GM21360 (cell line): ENCODE data around the gene SECISBP2L.
A peak's percentile ranks its signal among the peaks of the same experiment; 100 is the strongest.

ENCODE experiments used
- ATAC-seq: cut with Tn5 transposase; IDR thresholded peaks from one replicate; pipeline ENCODE4 v1.9.1; 2021; ENCODE audit warnings: mild to moderate bottlenecking, moderate library complexity; ENCODE audit not compliant: unreplicated experiment

Gene SECISBP2L

DNA sequence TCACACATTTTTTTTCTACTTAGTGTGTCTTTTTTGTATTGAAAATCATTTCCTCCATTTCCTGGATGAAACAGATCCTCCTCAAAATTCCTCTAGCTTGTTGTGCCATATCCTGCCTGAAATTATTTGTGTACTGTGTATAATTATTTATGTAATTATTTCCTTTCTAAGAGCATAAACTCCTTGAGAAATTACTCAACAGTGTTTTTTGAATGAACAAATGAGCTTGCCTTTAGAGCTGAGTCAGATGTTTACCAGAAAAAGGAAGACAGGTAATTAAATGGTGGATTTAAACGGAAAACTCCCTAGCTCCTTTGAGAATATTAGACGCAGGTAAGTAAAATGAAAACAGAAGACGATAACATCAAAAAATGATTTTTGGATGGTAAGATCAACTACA lies 13.2 kb upstream of the SECISBP2L start:
- no peak for ATAC-seq

DNA sequence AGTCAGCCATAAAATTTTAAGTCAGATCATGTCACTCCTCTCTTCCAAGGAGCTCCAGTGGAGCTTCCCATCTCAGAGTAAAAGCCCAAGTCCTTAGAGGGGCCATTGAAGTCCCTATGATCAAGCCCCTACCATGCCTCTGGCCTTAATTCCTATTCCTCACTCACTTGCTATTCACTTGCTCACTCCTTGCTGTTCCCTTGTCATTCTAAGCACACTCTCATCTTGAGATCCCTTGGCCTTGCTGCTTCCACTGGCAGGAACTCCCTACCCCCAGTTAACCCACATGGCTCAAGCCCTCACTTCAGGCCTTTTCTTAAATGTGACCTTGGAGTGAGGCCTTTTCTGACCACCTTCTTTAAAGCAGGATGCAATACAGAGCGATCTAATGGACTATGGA lies 12.3 kb upstream of the SECISBP2L start:
- ATAC-seq: no peak

DNA sequence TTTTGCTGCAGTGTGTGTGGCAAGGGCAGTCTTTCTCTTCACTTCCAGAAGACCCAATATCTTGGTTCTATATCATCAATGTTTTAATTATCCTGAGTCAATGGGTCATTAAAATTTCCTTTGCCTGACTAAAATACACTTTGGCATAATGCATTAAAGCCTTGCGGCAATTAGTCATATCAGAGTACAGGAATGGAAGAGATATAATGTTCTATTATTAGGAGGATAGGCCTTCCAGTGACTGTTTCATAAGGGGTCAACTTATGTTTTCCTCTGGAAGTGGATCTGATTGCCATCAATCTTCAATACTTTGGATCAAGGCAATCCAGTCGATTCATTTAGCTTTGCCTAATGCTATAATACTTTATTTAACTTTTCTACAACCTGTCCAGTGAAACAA lies 9.4 kb upstream of the SECISBP2L start:
- ATAC-seq: no peak

DNA sequence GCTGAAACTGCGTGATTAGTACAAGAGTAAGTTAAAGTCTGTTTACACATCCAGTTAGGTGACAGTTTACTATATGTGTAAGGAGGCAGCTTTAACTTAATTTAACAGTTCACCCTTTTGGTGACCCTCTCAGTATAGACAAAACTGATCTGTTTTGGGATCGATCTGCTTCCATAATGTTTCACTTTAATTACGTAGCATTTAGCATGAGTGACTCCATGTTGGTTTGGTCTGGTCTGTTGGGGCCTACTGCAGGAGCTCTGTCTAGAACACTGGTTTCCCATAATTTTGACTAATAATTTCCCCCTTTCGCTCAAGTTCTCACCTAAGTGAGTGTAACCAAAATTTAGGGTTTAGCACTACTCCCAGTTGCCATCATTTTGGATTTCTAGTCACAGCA lies 6.4 kb upstream of the SECISBP2L start:
- no peak for ATAC-seq

DNA sequence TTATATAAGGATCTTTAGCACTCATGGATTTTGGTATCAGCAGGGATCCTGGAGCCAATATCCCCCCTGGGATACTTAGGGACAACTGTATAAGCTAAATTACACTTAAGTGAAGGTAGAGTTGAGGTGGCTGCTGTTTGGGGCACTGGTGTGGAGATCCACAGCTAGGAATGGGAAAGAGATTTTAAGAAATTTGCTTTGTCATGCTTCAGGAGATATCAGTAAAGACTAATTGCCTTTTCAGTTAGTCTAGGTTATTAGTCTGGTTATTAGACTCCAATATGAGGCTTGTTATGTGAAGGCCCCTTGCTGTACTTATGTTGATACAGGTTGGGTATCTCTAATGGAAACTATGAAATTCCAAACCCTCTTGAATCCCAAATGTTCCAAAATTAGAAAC lies 1.2 kb upstream of the SECISBP2L start:
- ATAC-seq: no peak

DNA sequence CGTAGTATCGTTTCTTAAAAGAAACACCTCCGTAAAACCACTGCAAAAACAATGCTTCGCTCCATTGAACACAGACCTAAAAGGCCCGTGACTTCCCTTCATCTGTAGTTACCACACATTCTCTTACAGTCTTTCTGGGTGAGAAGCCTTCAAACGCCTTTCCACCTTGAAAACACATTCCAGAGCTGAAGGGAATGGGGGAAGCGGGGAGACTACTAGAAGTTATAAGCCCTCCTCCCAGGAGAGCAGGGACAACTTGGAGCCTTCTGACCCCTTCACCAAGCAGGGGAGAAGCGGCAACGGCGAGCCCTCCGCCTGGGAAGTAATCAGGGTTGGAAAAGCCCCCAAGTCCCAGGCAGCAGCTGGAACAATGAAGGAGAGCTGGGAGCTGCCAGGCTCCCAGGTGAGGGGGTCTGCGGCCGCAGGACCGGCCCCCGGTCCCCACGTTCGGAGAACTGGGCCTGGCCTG lies 461 bp downstream of the SECISBP2L start:
- peak; percentile 31 for ATAC-seq

DNA sequence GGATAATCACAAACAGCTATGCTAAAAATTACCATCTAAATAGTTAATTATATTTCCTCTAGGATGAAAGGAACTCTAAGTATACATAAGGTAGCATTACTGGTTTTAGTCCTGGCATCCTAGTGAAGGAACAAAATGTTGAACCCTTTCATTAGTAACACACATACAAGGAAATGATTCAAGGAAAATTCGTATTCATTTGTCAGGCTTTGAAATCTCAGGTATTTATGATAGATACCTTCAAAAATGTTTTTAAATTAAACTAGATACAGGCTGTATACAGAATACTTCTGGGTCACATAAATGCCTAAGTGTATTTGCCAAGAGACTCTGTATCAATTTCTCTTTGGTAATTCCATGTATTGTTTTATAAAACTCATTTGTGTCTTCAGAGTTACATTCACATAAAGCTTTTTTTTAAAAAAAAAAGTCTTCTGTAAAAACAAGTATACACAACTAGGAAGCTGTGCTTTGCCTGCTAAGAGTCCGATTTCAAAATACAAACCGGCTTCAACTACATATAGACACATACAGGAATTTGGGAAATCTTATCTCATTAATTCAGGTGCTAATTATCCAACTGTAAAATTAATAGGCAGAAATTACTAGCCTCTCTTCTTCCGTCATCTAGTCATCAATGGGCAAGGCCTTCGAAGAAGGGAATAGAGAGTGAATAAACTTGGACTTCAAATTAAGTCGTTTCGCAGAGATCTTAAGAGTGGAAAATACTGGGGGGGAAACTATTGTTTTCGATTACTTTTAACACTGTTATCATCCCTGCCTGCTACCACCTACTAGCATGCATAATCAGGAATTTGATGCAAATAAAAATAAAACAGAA lies 1.3 kb downstream of the SECISBP2L start:
- ATAC-seq: no peak

DNA sequence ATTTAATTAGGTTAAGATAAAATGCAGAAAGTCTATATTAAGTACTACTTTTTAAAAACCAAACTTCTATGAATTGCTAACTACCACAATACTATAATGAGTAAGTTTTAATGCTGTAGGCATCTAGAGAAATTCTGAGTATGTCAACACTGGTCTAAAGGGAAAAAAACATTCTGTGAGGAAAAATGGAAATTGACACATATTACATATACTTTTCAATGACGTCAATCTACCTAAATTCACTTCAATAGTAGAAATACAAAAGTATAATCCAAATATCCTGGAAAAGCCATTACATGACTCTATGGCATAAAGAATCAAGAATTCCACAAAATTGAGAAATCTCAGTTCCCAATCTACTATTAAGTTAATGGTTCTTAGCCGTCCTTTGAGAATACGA lies 2.2 kb downstream of the SECISBP2L start:
- no peak for ATAC-seq

DNA sequence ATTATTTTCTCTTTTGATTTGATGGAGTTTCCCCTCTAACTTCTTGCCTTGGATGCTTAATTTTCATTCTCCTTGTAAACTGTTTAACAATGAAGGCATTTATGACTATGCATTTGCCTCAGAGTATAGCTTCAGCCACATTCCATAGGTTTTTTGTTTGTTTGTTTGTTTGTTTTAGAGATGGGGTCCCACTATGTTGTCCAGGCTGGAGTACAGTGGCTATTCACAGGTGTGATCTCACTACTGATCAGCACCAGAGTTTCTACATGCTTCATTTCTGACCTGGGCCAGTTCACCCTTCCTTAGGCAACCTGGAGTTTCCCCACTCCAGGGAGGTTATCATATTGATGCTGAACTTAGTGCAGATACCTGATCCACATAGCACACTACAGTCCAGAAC lies 4.1 kb downstream of the SECISBP2L start:
- ATAC-seq: no peak

DNA sequence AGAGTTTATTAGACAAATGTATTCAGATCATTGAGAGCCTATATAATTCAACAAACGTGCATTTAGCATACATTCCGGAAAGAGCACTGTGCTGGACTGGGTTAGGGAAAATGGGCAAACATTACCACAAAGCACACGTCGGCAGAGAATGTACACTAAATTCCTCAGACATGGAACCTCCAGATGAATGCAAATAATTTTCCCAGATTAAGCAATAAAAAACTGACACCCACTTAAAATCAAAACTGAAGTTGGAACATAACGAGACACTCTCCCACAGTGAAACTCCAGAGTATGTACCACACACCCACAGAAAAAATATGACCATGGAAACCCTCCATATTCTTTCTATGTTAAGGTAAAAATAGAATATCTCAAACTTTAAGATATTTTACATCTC lies 4.8 kb downstream of the SECISBP2L start:
- ATAC-seq: no peak

DNA sequence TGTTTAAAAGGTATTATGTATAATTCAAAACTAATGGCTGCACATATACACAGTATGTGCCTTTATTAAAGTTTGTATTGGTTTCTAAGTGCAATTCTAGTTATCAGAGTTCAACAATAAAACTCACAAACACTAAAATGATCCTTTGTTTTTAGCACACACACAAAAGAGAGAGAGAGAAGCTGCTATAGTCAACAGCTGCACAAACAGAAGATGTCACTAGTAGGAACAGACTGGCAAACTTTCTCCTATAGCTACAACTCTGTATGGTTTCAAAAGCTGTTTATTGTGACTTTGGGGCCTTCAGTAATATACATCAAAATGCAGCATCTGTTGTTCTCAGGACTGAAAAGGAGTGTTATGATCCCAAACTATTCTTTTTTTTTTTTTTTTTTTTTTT lies 6.1 kb downstream of the SECISBP2L start:
- no peak for ATAC-seq

DNA sequence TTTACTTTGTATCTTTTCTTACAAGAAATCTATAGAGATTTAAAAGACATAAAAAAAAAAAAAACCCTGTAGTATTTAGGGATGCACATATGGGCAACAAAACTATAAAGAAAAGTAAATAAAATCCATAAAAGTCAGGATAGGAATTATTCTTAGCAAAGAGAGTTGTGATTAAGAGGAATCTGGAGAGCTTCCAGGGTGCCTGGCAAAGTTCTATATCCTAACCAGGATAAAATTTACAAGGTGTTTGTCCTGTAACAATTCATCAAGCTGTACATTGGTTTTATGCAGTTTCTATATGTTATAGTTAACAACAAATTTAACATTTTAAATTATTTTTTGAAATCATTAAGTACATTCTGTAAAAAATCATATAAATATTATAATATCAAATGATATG lies 7.9 kb downstream of the SECISBP2L start:
- ATAC-seq: no peak

DNA sequence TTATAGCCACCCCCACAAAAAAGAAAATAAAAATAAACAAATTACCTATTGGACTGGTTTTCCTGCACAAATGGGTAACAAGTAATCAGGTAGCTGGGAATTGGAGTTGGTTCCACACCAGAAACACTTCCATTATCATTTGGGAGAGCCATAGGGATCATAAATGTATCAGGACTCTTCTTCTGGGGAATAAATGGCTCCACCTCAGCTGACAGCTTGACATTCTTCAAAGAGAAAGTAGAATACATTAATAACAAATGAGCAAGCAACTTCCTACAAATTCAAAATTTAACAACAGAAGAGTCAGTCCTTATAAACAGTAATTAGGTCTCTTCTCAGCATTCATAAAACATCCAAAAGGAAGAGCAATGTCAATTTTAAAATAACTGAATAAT lies 8.7 kb downstream of the SECISBP2L start:
- ATAC-seq: no peak

DNA sequence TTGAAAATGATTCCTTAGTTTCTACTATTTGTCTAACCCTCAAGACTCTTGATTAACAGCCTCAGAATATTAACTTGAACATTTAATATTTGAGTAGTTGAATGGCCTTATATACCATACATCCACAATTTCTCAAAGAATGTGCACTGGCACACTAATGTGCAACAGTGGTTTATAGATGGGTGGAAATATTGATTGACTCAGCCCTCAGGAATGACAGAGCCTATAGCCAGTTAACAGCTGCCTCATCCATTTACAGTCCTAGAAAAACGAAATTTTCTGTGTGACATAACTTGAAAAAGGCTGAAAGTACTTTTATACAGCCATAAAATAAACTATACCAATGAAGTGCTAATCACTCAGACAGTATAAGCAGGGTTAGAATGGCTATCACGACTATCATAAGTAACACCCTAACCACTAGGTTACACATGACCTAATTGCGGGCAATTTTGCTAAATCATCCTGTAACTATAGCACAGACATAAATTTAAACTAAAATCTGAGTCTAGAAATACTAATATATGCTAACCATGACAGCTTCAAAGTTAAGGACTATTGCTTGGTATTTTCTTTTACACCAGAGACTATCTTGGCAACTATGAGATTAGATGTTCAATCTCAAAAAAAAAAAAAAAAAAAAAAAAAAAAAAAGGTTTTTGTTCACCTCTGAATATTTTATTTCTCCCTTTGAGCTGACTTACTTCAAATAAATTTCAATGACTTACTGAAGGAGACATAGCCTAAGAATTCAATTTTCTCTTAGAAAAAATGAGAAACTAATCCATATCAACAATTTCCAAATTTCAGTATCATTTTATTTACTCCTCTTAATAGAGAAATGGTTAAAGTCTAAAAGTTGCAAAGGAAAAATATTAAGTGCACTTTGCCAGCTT lies 9.3 kb downstream of the SECISBP2L start:
- ATAC-seq: no peak

DNA sequence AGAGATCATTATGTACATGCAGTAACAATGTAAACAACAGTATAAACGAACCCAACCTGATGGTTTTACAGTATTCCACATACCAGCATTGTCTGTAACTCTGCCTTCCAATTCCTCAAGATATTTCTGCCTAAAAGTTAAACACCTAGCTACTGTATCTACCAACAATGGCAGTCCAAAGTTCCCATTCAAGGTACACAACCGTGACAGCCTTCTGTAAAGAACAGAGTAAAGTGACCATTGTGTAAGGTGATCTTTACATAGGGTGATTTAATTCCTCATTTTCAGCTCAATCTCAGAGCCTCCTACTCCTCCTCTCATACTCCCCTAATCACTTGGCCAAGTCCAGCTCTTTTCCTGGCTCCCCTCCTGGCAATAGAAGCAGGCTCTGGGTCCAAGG lies 10.4 kb downstream of the SECISBP2L start:
- ATAC-seq: no peak

DNA sequence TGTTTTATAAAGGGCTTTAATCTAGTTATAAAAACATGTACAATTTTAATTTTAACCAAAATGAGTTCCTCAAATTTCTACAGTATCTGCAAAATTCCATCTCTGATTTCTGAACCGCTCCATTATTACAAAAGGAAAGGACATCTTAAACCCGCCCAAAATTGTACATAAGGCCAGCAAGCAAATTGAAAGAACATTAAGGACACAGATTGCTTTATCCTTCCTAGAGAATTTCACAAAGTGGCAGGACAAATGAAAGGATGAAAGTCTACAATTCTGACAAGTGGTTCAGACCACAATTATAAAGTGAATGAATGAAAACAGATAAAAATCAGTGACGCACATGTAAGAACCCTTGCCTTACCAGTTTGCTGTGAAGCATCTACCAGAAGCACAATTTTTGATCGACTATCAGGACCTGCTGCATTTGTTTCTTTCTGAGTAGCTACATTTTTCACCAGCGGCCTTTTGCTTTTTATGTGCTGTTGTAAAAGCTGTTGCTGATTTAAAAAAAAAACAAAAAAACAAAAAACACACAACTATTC lies 13.6 kb downstream of the SECISBP2L start:
- no peak for ATAC-seq

DNA sequence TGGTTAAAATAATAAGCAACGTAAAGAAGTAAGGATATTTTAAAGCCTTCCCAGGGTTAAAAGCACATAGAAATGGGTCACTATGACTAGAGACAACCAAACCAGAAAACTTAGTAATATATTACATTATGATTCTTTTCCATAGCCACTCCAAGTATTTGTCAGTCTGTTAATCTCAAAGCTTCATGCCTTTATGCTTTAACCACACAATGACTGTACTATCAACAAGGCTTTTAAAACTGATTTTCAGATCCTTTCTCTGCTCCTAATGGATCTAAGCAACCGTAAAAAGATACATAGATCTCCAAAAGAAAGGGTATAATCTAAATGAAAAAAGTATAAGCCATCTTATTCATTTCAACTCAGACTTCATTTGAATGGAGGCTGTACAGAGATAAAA lies 14.4 kb downstream of the SECISBP2L start:
- ATAC-seq: no peak

DNA sequence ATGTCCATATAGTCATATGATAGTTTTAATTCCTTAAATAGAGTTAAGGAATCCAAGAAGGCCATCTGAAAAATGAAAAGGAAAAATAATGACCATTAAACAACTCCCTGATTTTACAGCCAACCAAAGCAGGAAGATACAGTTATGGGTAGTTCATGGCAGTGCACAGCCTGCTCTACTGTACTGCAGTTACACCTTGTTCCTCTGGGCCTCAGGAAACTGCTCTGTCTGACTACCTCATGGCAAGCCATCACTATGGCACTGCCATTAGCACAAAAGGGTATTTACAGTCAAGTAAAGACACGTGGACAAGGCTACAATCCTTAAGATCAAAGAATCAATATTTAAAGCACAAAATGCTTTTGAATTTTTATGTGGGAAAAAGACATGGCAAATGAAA lies 19.5 kb downstream of the SECISBP2L start:
- ATAC-seq: no peak

DNA sequence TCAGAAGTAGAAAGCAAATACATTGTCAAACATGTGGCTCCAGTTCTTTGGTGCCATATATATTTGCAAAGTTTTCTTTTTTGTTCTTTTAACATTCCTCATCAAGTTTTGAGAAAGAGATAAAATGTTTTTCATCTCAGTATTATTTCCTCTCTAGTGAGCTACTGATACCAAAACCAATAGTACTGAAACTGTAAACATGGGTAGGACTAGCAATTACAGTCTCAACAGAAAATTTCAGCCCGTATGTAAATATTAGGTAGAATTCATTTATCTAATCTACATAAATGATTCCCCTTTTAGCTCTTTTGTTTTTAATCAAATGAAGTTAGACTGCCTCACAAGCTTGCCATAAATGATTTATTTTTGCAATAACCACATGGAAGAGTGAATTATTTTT lies 21.4 kb downstream of the SECISBP2L start:
- no peak for ATAC-seq

DNA sequence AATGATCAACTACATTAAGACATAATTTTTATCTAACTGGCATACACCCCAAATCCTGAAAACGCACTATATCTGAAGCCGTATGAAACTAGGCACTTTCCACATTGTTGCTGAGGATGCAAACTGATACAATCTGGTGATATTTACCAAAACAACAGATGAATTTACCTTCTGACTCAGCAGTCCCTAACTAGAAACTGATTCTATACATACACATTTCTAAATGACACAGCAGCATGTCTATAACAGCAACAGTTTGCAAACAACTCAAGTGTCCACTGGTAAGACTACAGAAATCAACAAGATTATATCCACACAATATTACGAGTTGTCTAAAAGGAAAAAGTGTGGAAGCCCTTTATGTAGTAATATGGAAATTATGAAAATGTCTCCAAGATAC lies 22.9 kb downstream of the SECISBP2L start:
- peak; percentile 69 for ATAC-seq

DNA sequence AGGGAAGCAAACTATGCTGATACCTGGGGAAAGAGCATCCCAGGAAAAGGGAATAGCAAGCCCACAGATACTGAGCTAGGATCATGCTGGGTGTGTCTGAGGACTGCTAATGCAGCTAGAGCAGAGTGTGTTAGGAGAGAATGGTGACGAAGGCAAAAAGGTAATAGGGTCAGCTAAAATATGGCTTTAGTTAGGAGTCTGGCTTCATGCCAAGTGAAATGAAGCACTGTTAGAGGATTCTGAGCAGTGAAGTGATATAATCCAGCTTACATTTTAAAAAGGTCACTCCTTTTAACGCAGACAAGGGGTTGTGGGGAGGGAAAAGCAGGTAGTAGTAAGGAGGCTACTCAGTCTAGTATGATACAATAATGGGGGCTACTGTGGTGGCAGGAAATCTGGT lies 30.4 kb downstream of the SECISBP2L start:
- no peak for ATAC-seq

DNA sequence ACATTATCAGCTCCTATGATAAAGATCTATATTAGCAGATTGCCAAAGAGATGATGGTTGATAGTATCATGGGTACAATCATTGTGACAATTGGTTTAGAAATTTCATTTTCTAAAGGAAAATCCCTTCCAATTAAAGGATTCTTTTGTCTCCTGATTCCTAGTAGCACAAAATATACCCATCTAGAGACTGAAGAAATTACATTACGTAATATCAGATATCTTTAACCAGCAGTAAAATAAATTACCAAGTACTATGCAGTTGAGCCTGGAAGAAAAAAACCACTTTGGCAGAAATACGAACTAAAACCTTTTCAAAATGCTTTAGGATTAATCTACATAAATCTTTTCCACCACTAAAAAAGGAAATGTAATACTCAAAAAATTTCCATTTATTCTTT lies 46.9 kb downstream of the SECISBP2L start:
- ATAC-seq: no peak
